ENCODE results near the gene FOXO3B. TPM values are rescaled to one million over a fixed set of nuclear protein-coding genes. Genes with fewer than 3 reads are reported as not detected.
A peak's percentile ranks its signal among the peaks of the same experiment; 100 is the strongest.
"Not testable (repeated sequence)": the region's sequence is repeated elsewhere in the genome, so short reads cannot be mapped to it uniquely, and the experiment has no call there.

Gene FOXO3B
- total and polyA plus RNA-seq, 7 experiments from 2014 or later, result 2.4 to 9.6 (median 4.5) TPM

- peak; percentile 50 for ATAC-seq
- POLR2A ChIA-PET; CTCF ChIA-PET; H3K4me3 ChIP-seq (ENCODE audit: low read length); H3K27me3 Mint-ChIP-seq; H3K36me3 ChIP-seq (ENCODE audit: control insufficient read depth in 2 of 3, insufficient read depth in 3 of 3, low read length in 3 of 3); H3K4me1 ChIP-seq (ENCODE audit: control insufficient read depth in 2 of 2, insufficient read depth in 2 of 2, low read length in 2 of 2); H3K4me3 Mint-ChIP-seq; H3K27ac Mint-ChIP-seq; H3K9me3 ChIP-seq (ENCODE audit: control insufficient read depth in 2 of 3, low read length in 3 of 3); H3K27ac ChIP-seq (ENCODE audit: low read depth, low read length); H3K36me3 Mint-ChIP-seq; intact Hi-C loops (cut with micrococcal nuclease); H3K27me3 ChIP-seq (ENCODE audit: control insufficient read depth in 2 of 2, insufficient read depth in 2 of 2, low read length in 2 of 2); H3K4me1 Mint-ChIP-seq; DNase-seq; H3K9me3 Mint-ChIP-seq: not testable (repeated sequence)
Measured at GRCh38 chr17:18650094-18650493, 32.0 kb downstream of the FOXO3B start.

GRCh38 chr17:18644291-18644690, 37.8 kb downstream of the FOXO3B start, which contains the start of gene TBC1D28:
Gene TBC1D28, minus strand, starts transcription at chr17:18644391. Its CDS starts 3,039 bp downstream, at chr17:18641352.
- intact Hi-C loops (cut with micrococcal nuclease); H3K4me1 Mint-ChIP-seq; CTCF ChIA-PET; H3K27me3 ChIP-seq (ENCODE audit: control insufficient read depth in 2 of 2, insufficient read depth in 2 of 2, low read length in 2 of 2); ATAC-seq; H3K36me3 ChIP-seq (ENCODE audit: control insufficient read depth in 2 of 3, insufficient read depth in 3 of 3, low read length in 3 of 3); H3K27ac Mint-ChIP-seq; H3K4me3 ChIP-seq (ENCODE audit: low read length); H3K27ac ChIP-seq (ENCODE audit: low read depth, low read length); H3K4me3 Mint-ChIP-seq; POLR2A ChIA-PET; H3K4me1 ChIP-seq (ENCODE audit: control insufficient read depth in 2 of 2, insufficient read depth in 2 of 2, low read length in 2 of 2); H3K9me3 ChIP-seq (ENCODE audit: control insufficient read depth in 2 of 3, low read length in 3 of 3); H3K36me3 Mint-ChIP-seq; DNase-seq; H3K27me3 Mint-ChIP-seq; H3K9me3 Mint-ChIP-seq: not testable (repeated sequence)

GRCh38 chr17:18643124-18643523, 39.0 kb downstream of the FOXO3B start:
- H3K27me3 Mint-ChIP-seq; H3K9me3 Mint-ChIP-seq; H3K36me3 Mint-ChIP-seq; CTCF ChIA-PET; H3K4me1 Mint-ChIP-seq; H3K27ac Mint-ChIP-seq; POLR2A ChIA-PET; H3K27ac ChIP-seq (ENCODE audit: low read depth, low read length); H3K4me1 ChIP-seq (ENCODE audit: control insufficient read depth in 2 of 2, insufficient read depth in 2 of 2, low read length in 2 of 2); H3K4me3 Mint-ChIP-seq; DNase-seq; ATAC-seq; H3K4me3 ChIP-seq (ENCODE audit: low read length); H3K36me3 ChIP-seq (ENCODE audit: control insufficient read depth in 2 of 3, insufficient read depth in 3 of 3, low read length in 3 of 3); H3K27me3 ChIP-seq (ENCODE audit: control insufficient read depth in 2 of 2, insufficient read depth in 2 of 2, low read length in 2 of 2); intact Hi-C loops (cut with micrococcal nuclease); H3K9me3 ChIP-seq (ENCODE audit: control insufficient read depth in 2 of 3, low read length in 3 of 3): not testable (repeated sequence)

- ATAC-seq; H3K9me3 Mint-ChIP-seq; H3K36me3 Mint-ChIP-seq; CTCF ChIA-PET; DNase-seq; H3K27ac ChIP-seq (ENCODE audit: low read depth, low read length); H3K4me1 ChIP-seq (ENCODE audit: control insufficient read depth in 2 of 2, insufficient read depth in 2 of 2, low read length in 2 of 2); POLR2A ChIA-PET; H3K4me3 ChIP-seq (ENCODE audit: low read length); H3K36me3 ChIP-seq (ENCODE audit: control insufficient read depth in 2 of 3, insufficient read depth in 3 of 3, low read length in 3 of 3); H3K4me1 Mint-ChIP-seq; H3K4me3 Mint-ChIP-seq; H3K27ac Mint-ChIP-seq; H3K27me3 ChIP-seq (ENCODE audit: control insufficient read depth in 2 of 2, insufficient read depth in 2 of 2, low read length in 2 of 2); intact Hi-C loops (cut with micrococcal nuclease); H3K9me3 ChIP-seq (ENCODE audit: control insufficient read depth in 2 of 3, low read length in 3 of 3): not testable (repeated sequence)
- H3K27me3 Mint-ChIP-seq, result peaks cover 8 to 21% (median 17%) of the 10 kb centered on the region in 5 donors
Measured at GRCh38 chr17:18638357-18638756, 43.8 kb downstream of the FOXO3B start.

- DNase-seq; H3K27ac ChIP-seq (ENCODE audit: low read depth, low read length); H3K9me3 Mint-ChIP-seq; H3K4me3 ChIP-seq (ENCODE audit: low read length); H3K4me1 Mint-ChIP-seq; H3K27ac Mint-ChIP-seq; CTCF ChIA-PET; intact Hi-C loops (cut with micrococcal nuclease); H3K4me3 Mint-ChIP-seq; ATAC-seq; H3K27me3 ChIP-seq (ENCODE audit: control insufficient read depth in 2 of 2, insufficient read depth in 2 of 2, low read length in 2 of 2); H3K9me3 ChIP-seq (ENCODE audit: control insufficient read depth in 2 of 3, low read length in 3 of 3); H3K4me1 ChIP-seq (ENCODE audit: control insufficient read depth in 2 of 2, insufficient read depth in 2 of 2, low read length in 2 of 2); H3K36me3 ChIP-seq (ENCODE audit: control insufficient read depth in 2 of 3, insufficient read depth in 3 of 3, low read length in 3 of 3); H3K36me3 Mint-ChIP-seq: not testable (repeated sequence)
- peaks cover 8 to 21% (median 18%) of the 10 kb centered on the region in 5 donors for H3K27me3 Mint-ChIP-seq
- POLR2A ChIA-PET, result interaction anchor here (0.6 kb wide), 1 partner anchor 8 kb away, joined by 3 read pairs; no protein-coding TSS in a partner anchor
Measured at GRCh38 chr17:18636237-18636636, 45.9 kb downstream of the FOXO3B start.

GRCh38 chr17:18635773-18636172, 46.3 kb downstream of the FOXO3B start:
- intact Hi-C loops (cut with micrococcal nuclease); H3K27me3 ChIP-seq (ENCODE audit: control insufficient read depth in 2 of 2, insufficient read depth in 2 of 2, low read length in 2 of 2); H3K4me3 Mint-ChIP-seq; H3K36me3 Mint-ChIP-seq; H3K9me3 ChIP-seq (ENCODE audit: control insufficient read depth in 2 of 3, low read length in 3 of 3); H3K4me1 ChIP-seq (ENCODE audit: control insufficient read depth in 2 of 2, insufficient read depth in 2 of 2, low read length in 2 of 2); H3K4me3 ChIP-seq (ENCODE audit: low read length); POLR2A ChIA-PET; H3K27ac Mint-ChIP-seq; ATAC-seq; H3K27ac ChIP-seq (ENCODE audit: low read depth, low read length); CTCF ChIA-PET; H3K9me3 Mint-ChIP-seq; H3K36me3 ChIP-seq (ENCODE audit: control insufficient read depth in 2 of 3, insufficient read depth in 3 of 3, low read length in 3 of 3); H3K4me1 Mint-ChIP-seq; DNase-seq: not testable (repeated sequence)
- H3K27me3 Mint-ChIP-seq, result peaks cover 8 to 21% (median 18%) of the 10 kb centered on the region in 5 donors

- H3K36me3 Mint-ChIP-seq; CTCF ChIA-PET; POLR2A ChIA-PET; H3K36me3 ChIP-seq (ENCODE audit: control insufficient read depth in 2 of 3, insufficient read depth in 3 of 3, low read length in 3 of 3); H3K4me3 ChIP-seq (ENCODE audit: low read length); intact Hi-C loops (cut with micrococcal nuclease); H3K27ac Mint-ChIP-seq; H3K9me3 ChIP-seq (ENCODE audit: control insufficient read depth in 2 of 3, low read length in 3 of 3); H3K9me3 Mint-ChIP-seq; H3K27ac ChIP-seq (ENCODE audit: low read depth, low read length); H3K27me3 ChIP-seq (ENCODE audit: control insufficient read depth in 2 of 2, insufficient read depth in 2 of 2, low read length in 2 of 2); H3K4me1 ChIP-seq (ENCODE audit: control insufficient read depth in 2 of 2, insufficient read depth in 2 of 2, low read length in 2 of 2); H3K4me1 Mint-ChIP-seq; DNase-seq: not testable (repeated sequence)
- ATAC-seq, result peak; percentile 22
- Mint-ChIP-seq H3K4me3 (peak overlapping the region; percentile 10 to 80 (median 60)), H3K27me3 (peaks cover 8 to 21% (median 18%) of the 10 kb centered on the region in 5 donors)
Measured at GRCh38 chr17:18634550-18635263, 47.4 kb downstream of the FOXO3B start.
